Type B pancreatic cell (in vitro differentiated cells): ENCODE measurements around the gene KRT26. TPM values are rescaled to one million over a fixed set of nuclear protein-coding genes. Genes with fewer than 3 reads are reported as not detected.

Experiments used
- DNase-seq: peaks from one replicate; pipeline ENCODE4 v3.0.0; 2021; ENCODE audit warnings: mixed read lengths; ENCODE audit not compliant: unreplicated experiment; ENCODE audit errors: extremely low spot score
- H3K27ac Mint-ChIP-seq: 2 replicates; pipeline ENCODE4 v1.8.0; 2021; ENCODE audit warnings: mild to moderate bottlenecking, mixed read lengths
- H3K27me3 Mint-ChIP-seq: 2 replicates; pipeline ENCODE4 v1.8.0; 2021; ENCODE audit warnings: mixed read lengths
- H3K36me3 Mint-ChIP-seq: 2 replicates; pipeline ENCODE4 v1.8.0; 2021; ENCODE audit warnings: mixed read lengths
- H3K4me1 Mint-ChIP-seq: one replicate; pipeline ENCODE4 v1.8.0; 2021; ENCODE audit warnings: mixed read lengths; ENCODE audit not compliant: unreplicated experiment
- H3K4me3 Mint-ChIP-seq: 2 replicates; pipeline ENCODE4 v1.8.0; 2021; ENCODE audit warnings: mild to moderate bottlenecking, mixed read lengths
- H3K9me3 Mint-ChIP-seq: 2 replicates; pipeline ENCODE4 v1.8.0; 2021; ENCODE audit warnings: mixed read lengths
- CTCF ChIP-seq: fragments of 200-600 bp; sonication (generic); conservative IDR thresholded peaks from 2 replicates; pipeline ENCODE4 v1.5.0; 2021; ENCODE audit warnings: antibody characterized with exemption, mild to moderate bottlenecking
- total RNA-seq: library from RNA; stranded (reverse); gene quantifications from 2 replicates; pipeline ENCODE4 v1.2.1, GENCODE V29; 2021; ENCODE audit warnings: low replicate concordance

The KRT26 gene
- total RNA-seq, 1 donor from 2014 or later, result not detected

GRCh38 chr17:40730970-40731369, 41.0 kb downstream of the KRT26 start:
- Mint-ChIP-seq H3K4me1 (no peaks in the 10 kb centered on the region), H3K9me3 (no peaks in the 10 kb centered on the region), H3K27me3 (peaks cover 21% of the 10 kb centered on the region), H3K36me3 (no peaks in the 10 kb centered on the region), H3K27ac (no peak overlapping the region), H3K4me3 (no peak overlapping the region)
- TF ChIP-seq CTCF, result no peak
- DNase-seq, result no peak

GRCh38 chr17:40727447-40728231, 44.4 kb downstream of the KRT26 start:
- Mint-ChIP-seq H3K27ac (no peak overlapping the region), H3K9me3 (no peaks in the 10 kb centered on the region), H3K36me3 (no peaks in the 10 kb centered on the region), H3K4me3 (no peak overlapping the region), H3K4me1 (no peaks in the 10 kb centered on the region), H3K27me3 (peaks cover 17% of the 10 kb centered on the region)
- DNase-seq, result no peak
- TF ChIP-seq CTCF, result no peak

- Mint-ChIP-seq H3K4me3 (no peak overlapping the region), H3K27ac (no peak overlapping the region), H3K36me3 (no peaks in the 10 kb centered on the region), H3K4me1 (no peaks in the 10 kb centered on the region), H3K9me3 (no peaks in the 10 kb centered on the region), H3K27me3 (peaks cover 12% of the 10 kb centered on the region)
- no peak for DNase-seq
- peak; percentile 41 for TF ChIP-seq CTCF
Observed at GRCh38 chr17:40726919-40727318, 45.1 kb downstream of the KRT26 start.

GRCh38 chr17:40724656-40725055, 47.3 kb downstream of the KRT26 start:
- TF ChIP-seq CTCF, result no peak
- Mint-ChIP-seq H3K36me3 (no peaks in the 10 kb centered on the region), H3K27ac (no peak overlapping the region), H3K4me1 (no peaks in the 10 kb centered on the region), H3K27me3 (peaks cover 5% of the 10 kb centered on the region), H3K4me3 (no peak overlapping the region), H3K9me3 (no peaks in the 10 kb centered on the region)
- DNase-seq, result no peak

GRCh38 chr17:40722241-40722640, 49.8 kb downstream of the KRT26 start:
- no peak overlapping the region for H3K27ac Mint-ChIP-seq
- no peak for DNase-seq
- H3K4me1 Mint-ChIP-seq, result no peaks in the 10 kb centered on the region
- H3K27me3 Mint-ChIP-seq, result peaks cover 5% of the 10 kb centered on the region
- no peaks in the 10 kb centered on the region for H3K9me3 Mint-ChIP-seq
- H3K4me3 Mint-ChIP-seq, result no peak overlapping the region
- no peak for TF ChIP-seq CTCF
- no peaks in the 10 kb centered on the region for H3K36me3 Mint-ChIP-seq
